Transverse colon (tissue), 4 donors: ENCODE data around the gene TOR1AIP2. TPM values are rescaled to one million over a fixed set of nuclear protein-coding genes. Genes with fewer than 3 reads are reported as not detected.

Experiments used
- DNase-seq: peaks from one replicate; pipeline ENCODE4 v3.0.0-alpha.2; 2019
- H3K27ac ChIP-seq, 4 donors: fragments of 200-600 bp; sonication (generic); 2 replicates each; pipeline ENCODE4 v1.5.1; 2016 to 2018; ENCODE audit warnings: inconsistent platforms in 4 of 4
- H3K27me3 ChIP-seq: fragments of 200-600 bp; sonication (generic); 2 replicates; pipeline ENCODE4 v1.5.1; 2017; ENCODE audit warnings: inconsistent platforms
- H3K36me3 ChIP-seq, 4 donors: fragments of 200-600 bp; sonication (generic); 2 replicates each; pipeline ENCODE4 v1.5.1; 2017 to 2019; ENCODE audit warnings: inconsistent platforms in 4 of 4
- H3K4me1 ChIP-seq, 4 donors: fragments of 200-600 bp; sonication (generic); 2 replicates each; pipeline ENCODE4 v1.5.1; 2017 to 2020; ENCODE audit warnings: inconsistent platforms in 4 of 4
- H3K4me3 ChIP-seq, 4 donors: fragments of 200-600 bp; sonication (generic); 1 replicate in 1 of 4; 2 replicates in 3 of 4; pipeline versions ENCODE4 v1.5.1 to v1.6.1; 2017 to 2019; ENCODE audit warnings: inconsistent platforms in 4 of 4
- H3K9me3 ChIP-seq, 2 donors: fragments of 200-600 bp; sonication (generic); 2 replicates each; pipeline ENCODE4 v1.5.1; 2017 to 2019; ENCODE audit warnings: inconsistent platforms in 2 of 2
- EP300 ChIP-seq: sonication (generic); formaldehyde crosslinking; IDR thresholded peaks from one replicate; pipeline ENCODE4 v1.6.1; 2017; ENCODE audit warnings: antibody characterized with exemption, low read depth
- POLR2A ChIP-seq: fragments of 450-650 bp; IDR thresholded peaks from one replicate; pipeline ENCODE4 v1.6.1; 2016; ENCODE audit warnings: antibody characterized with exemption, mild to moderate bottlenecking, moderate library complexity
- POLR2AphosphoS5 ChIP-seq, 3 donors: sonication (generic); formaldehyde crosslinking; IDR thresholded peaks; one replicate each; pipeline ENCODE4 v1.6.1; 2016; ENCODE audit warnings: antibody characterized with exemption in 3 of 3
- whole genome bisulfite sequencing, 2 donors: methylation state at CpG; one replicate each; pipeline ENCODE4 v1.1.5; 2018; ENCODE audit warnings: low coverage in 1 of 2; 5-methylcytosine and 5-hydroxymethylcytosine counted together
- in situ Hi-C, 4 donors: fragments of 200-750 bp; cut with MboI; loops; one replicate each; pipeline versions ENCODE4 v1.15.0 to v1.15.1; 2017; ENCODE audit warnings: low sequenced_read_pairs in 3 of 4, low pct_ligation_motif_present in 1 of 4, low pct_unique_long_range_greater_than_20kb in 1 of 4
- intact Hi-C: fragments of 100-400 bp; cut with DNase I; formaldehyde crosslinking; loops from one replicate; pipeline ENCODE4 v1.15.1; 2023; ENCODE audit warnings: low total_unique reads
- total RNA-seq, 4 donors: library from RNA; depleted of rRNA; stranded (reverse); fragments of >200 nt; gene quantifications; one replicate each; pipeline ENCODE4 v1.1.0, GENCODE V29; 2016
- TF ChIP-seq, protein P1 (sequence below), 5 experiments: fragments of 200-600 bp in 3 of 5; fragments of 450-650 bp in 2 of 5; sonication (generic) in 3 of 5; IDR thresholded peaks; 1 replicate in 2 of 5; 2 replicates in 3 of 5; pipeline ENCODE4 v1.5.1; 2016 to 2017; ENCODE audit warnings: antibody characterized with exemption in 5 of 5, inconsistent platforms in 3 of 5, mild to moderate bottlenecking in 2 of 5, moderate library complexity in 1 of 5

Gene TOR1AIP2
- total RNA-seq, 4 donors from 2014 or later: 46.0 to 107 (median 75.5) TPM

DNA sequence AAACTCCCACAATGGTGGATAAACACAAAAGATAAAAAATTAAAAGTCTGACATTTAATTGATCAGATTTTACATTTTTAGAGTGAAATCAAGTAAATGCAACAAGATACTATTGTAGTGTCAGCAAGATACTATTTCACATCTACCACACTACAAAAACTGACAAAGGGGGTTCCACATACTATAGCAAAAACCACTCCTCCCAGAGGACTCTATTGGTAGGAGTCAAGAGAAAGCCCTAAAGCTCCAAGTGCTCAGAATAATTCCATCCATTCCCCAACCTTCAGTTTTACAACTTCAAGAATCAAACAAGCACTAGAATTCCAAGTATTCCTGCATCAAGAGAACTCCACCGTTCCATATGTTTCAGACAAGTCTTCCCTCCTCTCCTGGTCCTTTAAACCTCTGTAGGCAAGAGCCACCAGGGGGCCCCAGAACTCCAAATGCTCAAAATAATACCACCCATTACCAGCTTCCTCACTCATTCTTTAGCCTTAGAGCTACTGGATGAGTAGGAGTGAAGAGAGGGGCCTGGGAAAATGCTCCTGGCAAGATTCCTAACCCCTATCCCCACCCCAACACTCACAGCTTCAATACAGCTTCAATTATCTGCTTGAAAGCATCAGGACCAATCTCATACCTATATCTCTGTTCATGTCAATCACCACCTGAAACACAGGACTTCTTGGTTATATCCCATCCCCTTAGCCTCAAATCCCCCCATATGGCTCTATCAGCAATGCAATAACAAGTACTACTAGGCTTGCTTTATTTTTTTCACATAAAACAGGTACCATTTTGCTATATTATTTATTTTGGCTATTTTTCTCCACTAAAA, 9.9 kb downstream of the TOR1AIP2 start:
- H3K4me3 ChIP-seq: no peak overlapping the region
- TF ChIP-seq, protein P1, sequence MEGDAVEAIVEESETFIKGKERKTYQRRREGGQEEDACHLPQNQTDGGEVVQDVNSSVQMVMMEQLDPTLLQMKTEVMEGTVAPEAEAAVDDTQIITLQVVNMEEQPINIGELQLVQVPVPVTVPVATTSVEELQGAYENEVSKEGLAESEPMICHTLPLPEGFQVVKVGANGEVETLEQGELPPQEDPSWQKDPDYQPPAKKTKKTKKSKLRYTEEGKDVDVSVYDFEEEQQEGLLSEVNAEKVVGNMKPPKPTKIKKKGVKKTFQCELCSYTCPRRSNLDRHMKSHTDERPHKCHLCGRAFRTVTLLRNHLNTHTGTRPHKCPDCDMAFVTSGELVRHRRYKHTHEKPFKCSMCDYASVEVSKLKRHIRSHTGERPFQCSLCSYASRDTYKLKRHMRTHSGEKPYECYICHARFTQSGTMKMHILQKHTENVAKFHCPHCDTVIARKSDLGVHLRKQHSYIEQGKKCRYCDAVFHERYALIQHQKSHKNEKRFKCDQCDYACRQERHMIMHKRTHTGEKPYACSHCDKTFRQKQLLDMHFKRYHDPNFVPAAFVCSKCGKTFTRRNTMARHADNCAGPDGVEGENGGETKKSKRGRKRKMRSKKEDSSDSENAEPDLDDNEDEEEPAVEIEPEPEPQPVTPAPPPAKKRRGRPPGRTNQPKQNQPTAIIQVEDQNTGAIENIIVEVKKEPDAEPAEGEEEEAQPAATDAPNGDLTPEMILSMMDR (IDR thresholded peaks at IDR 0.05): peak; percentile 42 to 67 (median 59)
- TF ChIP-seq POLR2A: no peak
- peaks cover 3 to 22% (median 6%) of the 10 kb centered on the region in 4 donors for H3K4me1 ChIP-seq
- no peaks in the 10 kb centered on the region for H3K27me3 ChIP-seq
- peaks cover 0 to 21% (median 7%) of the 10 kb centered on the region in 4 donors for H3K36me3 ChIP-seq
- peak; percentile 61 for DNase-seq
- intact Hi-C loops (no loop called here), in situ Hi-C loops (loop anchor here in 1 of 4 donors (25.0 kb wide), 1 partner anchor 295 kb away; the partner anchor contains the start of gene QSOX1)
- no peak overlapping the region for H3K27ac ChIP-seq
- WGBS, 2 donors: 8 to 14% methylated on average over 1 of the region's 1 CpG
- H3K9me3 ChIP-seq: no peaks in the 10 kb centered on the region

DNA sequence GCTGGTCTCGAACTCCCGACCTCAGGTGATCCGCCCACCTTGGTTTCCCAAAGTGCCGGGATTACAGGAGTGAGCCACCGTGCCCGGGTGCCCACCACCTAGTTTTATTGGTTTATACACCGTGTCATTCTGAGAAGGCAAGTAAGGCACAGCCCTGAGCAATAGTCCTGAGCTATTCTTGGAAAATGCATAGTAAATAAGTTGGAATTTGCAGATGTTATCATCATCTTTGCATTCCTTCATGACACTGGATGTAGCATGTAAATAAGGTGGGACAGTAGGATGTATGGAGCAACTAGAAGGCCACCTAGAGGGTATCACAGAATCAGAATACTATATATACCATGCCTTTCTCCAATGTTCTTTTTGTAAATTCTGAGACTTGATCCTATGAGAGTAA, 11.0 kb downstream of the TOR1AIP2 start:
- no peaks in the 10 kb centered on the region for H3K9me3 ChIP-seq
- peaks cover 3 to 11% (median 5%) of the 10 kb centered on the region in 4 donors for H3K4me1 ChIP-seq
- no peak overlapping the region for H3K27ac ChIP-seq
- in situ Hi-C loops (loop anchor here in 1 of 4 donors (25.0 kb wide), 1 partner anchor 296 kb away; the partner anchor contains the start of gene QSOX1), intact Hi-C loops (no loop called here)
- DNase-seq: no peak
- peaks cover 0 to 21% (median 7%) of the 10 kb centered on the region in 4 donors for H3K36me3 ChIP-seq
- 93 to 96% methylated on average over 7 of the region's 7 CpGs for WGBS, 2 donors
- no peaks in the 10 kb centered on the region for H3K27me3 ChIP-seq
- no peak overlapping the region for H3K4me3 ChIP-seq
- TF ChIP-seq POLR2AphosphoS5 (IDR thresholded peaks at IDR 0.05) (no peak), EP300 (no peak), POLR2A (no peak)
- TF ChIP-seq, protein P1 (IDR thresholded peaks at IDR 0.05): no peak

DNA sequence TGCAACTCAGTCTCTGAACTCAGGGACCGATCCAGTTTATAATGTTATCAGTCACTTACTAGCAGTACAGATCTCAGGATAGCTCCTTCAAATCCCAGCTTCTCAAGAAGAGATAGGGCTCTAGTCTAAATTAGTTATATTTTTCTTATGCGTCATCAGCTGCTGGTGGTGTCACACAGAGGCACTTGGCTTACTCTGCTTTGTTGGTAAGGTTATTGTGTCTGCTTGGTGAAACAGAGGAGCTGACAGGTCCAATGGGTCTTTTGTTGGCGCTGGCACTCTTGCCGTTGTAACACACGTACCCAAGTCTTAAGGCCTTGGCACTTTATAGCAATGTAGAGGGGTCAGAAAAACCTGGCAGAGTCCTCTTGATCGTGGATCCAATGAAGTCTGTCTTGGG, 12.2 kb downstream of the TOR1AIP2 start:
- in situ Hi-C loops: loop anchor here in 1 of 4 donors (25.0 kb wide), 1 partner anchor 297 kb away; the partner anchor contains the start of gene QSOX1

DNA sequence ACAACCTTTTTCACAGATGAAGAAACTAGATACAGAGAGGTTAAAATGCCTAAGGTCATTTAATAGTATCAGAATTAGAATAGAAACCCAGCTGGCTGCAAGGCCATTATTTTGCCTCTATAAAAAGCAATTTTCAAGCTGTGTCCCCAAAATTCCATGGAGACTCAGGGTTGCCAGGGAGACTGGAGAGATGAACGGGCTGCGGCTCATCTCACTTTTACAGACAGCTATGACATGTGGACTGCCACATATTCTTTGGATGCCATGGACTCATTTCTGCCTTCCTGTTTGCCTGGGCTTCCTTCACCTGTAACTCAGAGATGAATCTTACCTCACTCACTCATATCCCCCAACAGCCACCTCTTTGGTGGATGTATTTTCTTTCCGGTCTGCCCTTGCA, 17.0 kb downstream of the TOR1AIP2 start:
- Histone ChIP-seq H3K27me3 (no peaks in the 10 kb centered on the region), H3K4me1 (no peaks in the 10 kb centered on the region), H3K9me3 (no peaks in the 10 kb centered on the region), H3K4me3 (no peak overlapping the region), H3K27ac (no peak overlapping the region), H3K36me3 (peaks cover 0 to 21% (median 7%) of the 10 kb centered on the region in 4 donors)
- TF ChIP-seq EP300 (no peak), POLR2A (no peak), POLR2AphosphoS5 (IDR thresholded peaks at IDR 0.05) (no peak)
- TF ChIP-seq, protein P1 (IDR thresholded peaks at IDR 0.05): no peak
- intact Hi-C loops (no loop called here), in situ Hi-C loops (loop anchor here in 1 of 4 donors (25.0 kb wide), 1 partner anchor 302 kb away; the partner anchor contains the start of gene QSOX1)
- WGBS, 2 donors: 75 to 96% methylated on average over 3 of the region's 3 CpGs
- no peak for DNase-seq

More for the DNA sequence above, 12.2 kb downstream of the TOR1AIP2 start:
- intact Hi-C loops: no loop called here
- no peak for DNase-seq
- Histone ChIP-seq H3K27ac (no peak overlapping the region), H3K4me3 (no peak overlapping the region), H3K36me3 (peaks cover 0 to 21% (median 7%) of the 10 kb centered on the region in 4 donors), H3K27me3 (no peaks in the 10 kb centered on the region), H3K9me3 (no peaks in the 10 kb centered on the region), H3K4me1 (peaks cover 0 to 4% (median 0%) of the 10 kb centered on the region in 4 donors)
- WGBS, 2 donors: 94 to 100% methylated on average over 2 to 6 of the region's 6 CpGs
- TF ChIP-seq EP300: no peak
- no peak for TF ChIP-seq POLR2AphosphoS5 (IDR thresholded peaks at IDR 0.05)
- TF ChIP-seq, protein P1 (IDR thresholded peaks at IDR 0.05): no peak
- no peak for TF ChIP-seq POLR2A
